Activated CD4-positive, alpha-beta T cell treated with anti-CD3 and anti-CD28 coated beads, Interleukin-2, amount 50 U/mL, for 16 hours (primary cell): ENCODE measurements around the gene SND1.

Source experiments
- DNase-seq: peaks from one replicate; pipeline ENCODE4 v3.0.0-alpha.2; 2020

Gene SND1

GRCh38 chr7:128030654-128031611 is 378.9 kb downstream of the SND1 start, which contains the start of gene LRRC4:
Gene LRRC4, minus strand, starts transcription at chr7:128031437. Its CDS starts 797 bp downstream, at chr7:128030640.
- DNase-seq, result peak; percentile 37

GRCh38 chr7:128031901-128032604 is 380.1 kb downstream of the SND1 start:
- DNase-seq, result peak; percentile 78

- DNase-seq, result no peak
Measured at GRCh38 chr7:128032605-128033235, 380.7 kb downstream of the SND1 start.

- DNase-seq, result no peak
Measured at GRCh38 chr7:128033246-128033645, 381.3 kb downstream of the SND1 start.

GRCh38 chr7:128034825-128035224 is 382.8 kb downstream of the SND1 start:
- DNase-seq, result no peak

- no peak for DNase-seq
Measured at GRCh38 chr7:128035712-128036111, 383.7 kb downstream of the SND1 start.

- no peak for DNase-seq
Measured at GRCh38 chr7:128036226-128036940, 384.4 kb downstream of the SND1 start.

GRCh38 chr7:128037081-128037480 is 385.1 kb downstream of the SND1 start:
- no peak for DNase-seq

GRCh38 chr7:128037880-128038619 is 386.1 kb downstream of the SND1 start:
- DNase-seq, result no peak

- DNase-seq, result no peak
Measured at GRCh38 chr7:128039544-128039953, 387.6 kb downstream of the SND1 start.

GRCh38 chr7:128040205-128040604 is 388.2 kb downstream of the SND1 start:
- DNase-seq, result no peak

- DNase-seq, result no peak
Measured at GRCh38 chr7:128041203-128041602, 389.2 kb downstream of the SND1 start.

- no peak for DNase-seq
Measured at GRCh38 chr7:128042012-128042411, 390.0 kb downstream of the SND1 start.

- DNase-seq, result no peak
Measured at GRCh38 chr7:128044064-128044463, 392.1 kb downstream of the SND1 start.

GRCh38 chr7:128045158-128045557 is 393.2 kb downstream of the SND1 start:
- DNase-seq, result no peak

- DNase-seq, result no peak
Measured at GRCh38 chr7:128045766-128046165, 393.8 kb downstream of the SND1 start.

- DNase-seq, result no peak
Measured at GRCh38 chr7:128052404-128052803, 400.4 kb downstream of the SND1 start.

- no peak for DNase-seq
Measured at GRCh38 chr7:128053023-128053422, 401.0 kb downstream of the SND1 start.

- no peak for DNase-seq
Measured at GRCh38 chr7:128053991-128054390, 402.0 kb downstream of the SND1 start.

- no peak for DNase-seq
Measured at GRCh38 chr7:128054511-128054910, 402.5 kb downstream of the SND1 start.

GRCh38 chr7:128055637-128056036 is 403.6 kb downstream of the SND1 start:
- DNase-seq, result no peak

GRCh38 chr7:128056901-128057300 is 404.9 kb downstream of the SND1 start:
- DNase-seq, result no peak
